Measurements from ENCODE around the gene STPG3. TPM values are rescaled to one million over a fixed set of nuclear protein-coding genes. Genes with fewer than 3 reads are reported as not detected.

The STPG3 gene
- total RNA-seq, 2 experiments from 2014 or later: not detected

DNA sequence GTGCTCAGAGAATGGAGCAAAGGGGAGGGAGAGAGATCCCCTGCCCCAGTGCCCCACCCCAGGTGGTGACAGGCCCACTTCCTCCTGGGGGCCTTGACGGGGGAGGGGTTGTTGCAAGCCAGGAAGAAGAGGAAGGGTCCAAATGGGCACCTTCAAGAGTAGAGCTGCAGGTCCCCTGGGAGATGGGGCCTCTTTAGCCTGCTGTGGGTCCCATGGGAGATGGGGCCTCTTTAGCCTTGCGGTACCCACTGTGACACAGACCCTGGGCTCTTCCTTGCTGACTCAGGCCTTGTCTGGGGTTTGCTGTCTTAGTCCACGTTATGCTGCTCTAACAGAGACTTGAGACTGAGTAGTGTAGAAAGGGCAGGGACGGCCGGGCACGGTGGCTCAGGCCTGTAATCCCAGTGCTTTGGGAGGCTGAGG lies 16.9 kb downstream of the STPG3 start:
- intact Hi-C loops (cut with micrococcal nuclease): no loop called here
- H3K27me3 Mint-ChIP-seq (ENCODE audit: low read depth): no peaks in the 10 kb centered on the region
- CTCF ChIA-PET: no interaction called here
- peaks cover 33% of the 10 kb centered on the region for H3K36me3 Mint-ChIP-seq (ENCODE audit: low read depth)
- peaks cover 8% of the 10 kb centered on the region for H3K4me1 Mint-ChIP-seq (ENCODE audit: low read depth)
- H3K4me3 Mint-ChIP-seq: no peak overlapping the region
- H3K27ac Mint-ChIP-seq: no peak overlapping the region
- no peak for DNase-seq
- no peaks in the 10 kb centered on the region for H3K9me3 Mint-ChIP-seq

DNA sequence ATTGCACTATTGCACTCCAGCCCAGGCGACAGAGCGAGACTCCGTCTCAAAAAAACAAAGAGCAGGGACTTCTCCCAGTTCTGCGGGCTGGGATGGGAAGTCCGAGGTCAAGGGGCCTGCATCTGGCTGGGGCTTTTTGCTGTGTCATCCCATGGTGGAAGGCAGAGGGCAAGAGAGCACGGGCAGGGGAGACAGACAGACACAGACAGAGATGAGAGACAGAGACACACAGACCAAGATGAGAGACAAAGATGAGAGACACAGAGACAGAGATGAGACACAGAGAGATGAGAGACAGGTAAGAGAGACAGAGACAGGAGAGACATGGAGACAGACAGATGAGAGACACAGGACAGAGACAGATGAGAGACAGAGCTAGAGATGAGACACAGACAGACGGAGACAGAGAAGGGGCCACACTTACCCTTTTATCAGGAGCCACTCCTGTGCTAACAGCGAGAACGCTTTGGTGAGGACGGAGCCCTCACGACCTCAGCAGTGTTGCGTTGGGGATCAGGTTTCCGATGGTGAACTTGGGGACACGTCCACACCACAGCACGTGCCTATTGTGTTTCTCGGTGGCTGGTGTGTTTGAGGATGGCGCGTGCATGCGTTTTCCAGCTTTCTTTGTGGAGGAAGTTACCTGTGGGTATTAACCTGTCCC lies 17.6 kb downstream of the STPG3 start:
- no peaks in the 10 kb centered on the region for H3K27me3 Mint-ChIP-seq (ENCODE audit: low read depth)
- H3K4me1 Mint-ChIP-seq (ENCODE audit: low read depth): peaks cover 8% of the 10 kb centered on the region
- no peak for DNase-seq
- no peak overlapping the region for H3K4me3 Mint-ChIP-seq
- H3K36me3 Mint-ChIP-seq (ENCODE audit: low read depth): peaks cover 33% of the 10 kb centered on the region
- intact Hi-C loops (cut with micrococcal nuclease): no loop called here
- CTCF ChIA-PET: no interaction called here
- no peaks in the 10 kb centered on the region for H3K9me3 Mint-ChIP-seq
- H3K27ac Mint-ChIP-seq: no peak overlapping the region

GRCh38 chr9:137269231-137269772 lies 18.2 kb downstream of the STPG3 start:
- Mint-ChIP-seq H3K27ac (no peak overlapping the region), H3K36me3 (ENCODE audit: low read depth) (peaks cover 30% of the 10 kb centered on the region), H3K27me3 (ENCODE audit: low read depth) (no peaks in the 10 kb centered on the region), H3K4me1 (ENCODE audit: low read depth) (peaks cover 8% of the 10 kb centered on the region), H3K4me3 (no peak overlapping the region), H3K9me3 (no peaks in the 10 kb centered on the region)
- intact Hi-C loops (cut with micrococcal nuclease): no loop called here
- CTCF ChIA-PET: no interaction called here
- no peak for DNase-seq

GRCh38 chr9:137270929-137271695 lies 20.0 kb downstream of the STPG3 start:
- DNase-seq: no peak
- Mint-ChIP-seq H3K27me3 (ENCODE audit: low read depth) (no peaks in the 10 kb centered on the region), H3K9me3 (no peaks in the 10 kb centered on the region), H3K4me1 (ENCODE audit: low read depth) (peaks cover 11% of the 10 kb centered on the region), H3K4me3 (no peak overlapping the region), H3K27ac (no peak overlapping the region), H3K36me3 (ENCODE audit: low read depth) (peaks cover 28% of the 10 kb centered on the region)
- CTCF ChIA-PET: interaction anchor here (0.8 kb wide), 1 partner anchor 9 kb away, joined by 3 read pairs; no protein-coding TSS in a partner anchor
- intact Hi-C loops (cut with micrococcal nuclease): no loop called here

- DNase-seq: no peak
- Mint-ChIP-seq H3K36me3 (ENCODE audit: low read depth) (peaks cover 28% of the 10 kb centered on the region), H3K4me1 (ENCODE audit: low read depth) (peaks cover 12% of the 10 kb centered on the region), H3K27ac (no peak overlapping the region), H3K4me3 (no peak overlapping the region), H3K27me3 (ENCODE audit: low read depth) (no peaks in the 10 kb centered on the region), H3K9me3 (no peaks in the 10 kb centered on the region)
- intact Hi-C loops (cut with micrococcal nuclease): no loop called here
- CTCF ChIA-PET: interaction anchor here (0.8 kb wide), 1 partner anchor 10 kb away, joined by 3 read pairs; no protein-coding TSS in a partner anchor
Observed at GRCh38 chr9:137271696-137272076, 20.6 kb downstream of the STPG3 start.

DNA sequence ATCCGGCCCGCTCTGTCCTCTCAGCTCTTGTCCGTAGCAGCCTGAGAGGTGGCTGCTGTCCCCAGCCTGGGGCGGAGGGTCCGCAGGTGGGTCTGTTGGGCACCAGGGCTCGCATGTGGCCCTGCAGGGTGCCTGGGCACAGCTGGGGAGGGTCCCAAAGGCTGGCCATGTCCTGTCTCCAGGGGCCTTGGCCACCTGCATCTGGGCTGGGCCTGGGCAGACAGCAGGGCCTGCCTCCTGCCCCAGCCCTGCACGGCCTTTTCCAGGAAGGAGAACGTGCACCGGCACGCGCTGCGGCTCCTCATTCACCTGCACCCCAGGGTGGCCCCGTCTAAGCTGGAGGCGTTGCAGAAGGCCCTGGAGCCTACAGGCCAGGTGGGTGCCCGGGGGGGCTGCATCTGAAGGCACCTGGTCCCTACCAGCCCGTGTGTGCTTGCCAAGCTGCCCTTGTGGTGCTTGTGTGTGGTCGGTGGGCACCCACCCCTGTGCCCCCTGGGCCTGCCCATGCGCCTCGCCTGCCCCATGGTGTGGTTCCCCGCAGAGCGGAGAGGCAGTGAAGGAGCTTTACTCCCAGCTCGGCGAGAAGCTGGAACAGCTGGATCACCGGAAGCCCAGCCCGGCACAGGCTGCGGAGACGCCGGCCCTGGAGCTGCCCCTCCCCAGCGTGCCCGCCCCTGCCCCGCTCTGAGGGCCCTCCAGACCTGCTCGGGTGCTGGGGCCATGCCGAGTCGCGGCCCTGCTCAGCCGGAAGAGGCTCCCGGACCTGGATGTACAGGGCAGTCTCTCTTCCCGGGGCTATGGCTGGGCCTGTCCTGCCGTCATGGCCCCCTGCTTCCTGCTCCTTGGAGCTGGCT lies 21.4 kb downstream of the STPG3 start:
- H3K9me3 Mint-ChIP-seq: no peaks in the 10 kb centered on the region
- no peak overlapping the region for H3K4me3 Mint-ChIP-seq
- peaks cover 4% of the 10 kb centered on the region for H3K27me3 Mint-ChIP-seq (ENCODE audit: low read depth)
- peaks cover 23% of the 10 kb centered on the region for H3K36me3 Mint-ChIP-seq (ENCODE audit: low read depth)
- intact Hi-C loops (cut with micrococcal nuclease): no loop called here
- H3K4me1 Mint-ChIP-seq (ENCODE audit: low read depth): peaks cover 17% of the 10 kb centered on the region
- CTCF ChIA-PET: interaction anchor here (0.9 kb wide), 1 partner anchor 10 kb away, joined by 3 read pairs; no protein-coding TSS in a partner anchor
- DNase-seq: no peak
- no peak overlapping the region for H3K27ac Mint-ChIP-seq

- H3K36me3 Mint-ChIP-seq (ENCODE audit: low read depth): peaks cover 19% of the 10 kb centered on the region
- peaks cover 4% of the 10 kb centered on the region for H3K27me3 Mint-ChIP-seq (ENCODE audit: low read depth)
- CTCF ChIA-PET: interaction anchor here (0.6 to 0.9 kb wide), 2 partner anchors 11 to 149 kb away, joined by 3 read pairs; no protein-coding TSS in a partner anchor
- H3K9me3 Mint-ChIP-seq: no peaks in the 10 kb centered on the region
- no peak for DNase-seq
- intact Hi-C loops (cut with micrococcal nuclease): no loop called here
- H3K27ac Mint-ChIP-seq: no peak overlapping the region
- H3K4me3 Mint-ChIP-seq: no peak overlapping the region
- H3K4me1 Mint-ChIP-seq (ENCODE audit: low read depth): peaks cover 18% of the 10 kb centered on the region
Observed at GRCh38 chr9:137273095-137273490, 22.0 kb downstream of the STPG3 start.

GRCh38 chr9:137273611-137274320 lies 22.7 kb downstream of the STPG3 start:
- H3K36me3 Mint-ChIP-seq (ENCODE audit: low read depth): peaks cover 16% of the 10 kb centered on the region
- H3K27me3 Mint-ChIP-seq (ENCODE audit: low read depth): peaks cover 4% of the 10 kb centered on the region
- CTCF ChIA-PET: interaction anchor here (0.6 to 1.2 kb wide), 2 partner anchors 13 to 148 kb away, joined by 3 read pairs; no protein-coding TSS in a partner anchor
- no peaks in the 10 kb centered on the region for H3K9me3 Mint-ChIP-seq
- intact Hi-C loops (cut with micrococcal nuclease): no loop called here
- no peak for DNase-seq
- no peak overlapping the region for H3K27ac Mint-ChIP-seq
- H3K4me3 Mint-ChIP-seq: no peak overlapping the region
- H3K4me1 Mint-ChIP-seq (ENCODE audit: low read depth): peaks cover 18% of the 10 kb centered on the region

GRCh38 chr9:137275203-137275587 lies 24.1 kb downstream of the STPG3 start:
- Mint-ChIP-seq H3K36me3 (ENCODE audit: low read depth) (peaks cover 7% of the 10 kb centered on the region), H3K27me3 (ENCODE audit: low read depth) (peaks cover 4% of the 10 kb centered on the region), H3K4me1 (ENCODE audit: low read depth) (peaks cover 18% of the 10 kb centered on the region), H3K4me3 (no peak overlapping the region), H3K9me3 (no peaks in the 10 kb centered on the region), H3K27ac (no peak overlapping the region)
- CTCF ChIA-PET: interaction anchor here (1.2 kb wide), 1 partner anchor 11 kb away, joined by 3 read pairs; no protein-coding TSS in a partner anchor
- intact Hi-C loops (cut with micrococcal nuclease): no loop called here
- no peak for DNase-seq

GRCh38 chr9:137275588-137276472 lies 24.7 kb downstream of the STPG3 start:
- Mint-ChIP-seq H3K4me3 (no peak overlapping the region), H3K4me1 (ENCODE audit: low read depth) (peaks cover 18% of the 10 kb centered on the region), H3K27ac (no peak overlapping the region), H3K9me3 (no peaks in the 10 kb centered on the region), H3K36me3 (ENCODE audit: low read depth) (peaks cover 7% of the 10 kb centered on the region), H3K27me3 (ENCODE audit: low read depth) (peaks cover 4% of the 10 kb centered on the region)
- intact Hi-C loops (cut with micrococcal nuclease): no loop called here
- CTCF ChIA-PET: interaction anchor here (1.2 kb wide), 1 partner anchor 39 kb away, joined by 3 read pairs; no protein-coding TSS in a partner anchor
- DNase-seq: no peak
